ENCODE results near the gene ZFP69B.

Gene ZFP69B

GRCh38 chr1:40409467-40409866, 40.8 kb upstream of the ZFP69B start:
- no peak for DNase-seq
- no peaks in the 10 kb centered on the region for H3K36me3 ChIP-seq
- H3K9me3 ChIP-seq: no peaks in the 10 kb centered on the region
- H3K4me3 ChIP-seq (ENCODE audit: low read depth, low read length): no peak overlapping the region
- TF ChIP-seq, protein P1, sequence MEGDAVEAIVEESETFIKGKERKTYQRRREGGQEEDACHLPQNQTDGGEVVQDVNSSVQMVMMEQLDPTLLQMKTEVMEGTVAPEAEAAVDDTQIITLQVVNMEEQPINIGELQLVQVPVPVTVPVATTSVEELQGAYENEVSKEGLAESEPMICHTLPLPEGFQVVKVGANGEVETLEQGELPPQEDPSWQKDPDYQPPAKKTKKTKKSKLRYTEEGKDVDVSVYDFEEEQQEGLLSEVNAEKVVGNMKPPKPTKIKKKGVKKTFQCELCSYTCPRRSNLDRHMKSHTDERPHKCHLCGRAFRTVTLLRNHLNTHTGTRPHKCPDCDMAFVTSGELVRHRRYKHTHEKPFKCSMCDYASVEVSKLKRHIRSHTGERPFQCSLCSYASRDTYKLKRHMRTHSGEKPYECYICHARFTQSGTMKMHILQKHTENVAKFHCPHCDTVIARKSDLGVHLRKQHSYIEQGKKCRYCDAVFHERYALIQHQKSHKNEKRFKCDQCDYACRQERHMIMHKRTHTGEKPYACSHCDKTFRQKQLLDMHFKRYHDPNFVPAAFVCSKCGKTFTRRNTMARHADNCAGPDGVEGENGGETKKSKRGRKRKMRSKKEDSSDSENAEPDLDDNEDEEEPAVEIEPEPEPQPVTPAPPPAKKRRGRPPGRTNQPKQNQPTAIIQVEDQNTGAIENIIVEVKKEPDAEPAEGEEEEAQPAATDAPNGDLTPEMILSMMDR (IDR thresholded peaks at IDR 0.05; ENCODE audit: low read depth, low read length): no peak
- no peaks in the 10 kb centered on the region for H3K27me3 ChIP-seq
- H3K4me1 ChIP-seq: no peaks in the 10 kb centered on the region

DNA sequence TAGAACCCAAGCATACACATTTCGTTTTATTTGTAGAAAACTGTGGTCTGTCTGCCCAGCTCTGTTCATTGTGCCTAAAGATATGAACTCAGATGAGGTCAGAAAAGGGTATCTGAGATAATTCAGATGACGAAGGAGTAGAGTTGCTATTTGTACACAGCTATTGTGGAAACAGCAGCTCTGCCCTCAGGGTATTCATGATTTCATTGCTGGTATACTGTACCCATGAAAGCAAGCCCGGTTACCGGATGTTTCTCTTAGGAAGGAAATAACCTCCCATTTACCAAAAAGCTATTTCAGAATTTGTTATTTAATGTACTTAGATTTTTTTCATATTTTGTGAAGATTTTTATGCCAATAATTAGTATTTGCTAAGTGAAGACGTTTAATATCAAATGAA, 39.0 kb upstream of the ZFP69B start:
- H3K36me3 ChIP-seq: no peaks in the 10 kb centered on the region; the same call in 1 of the 2 replicates
- DNase-seq: peak; percentile 18
- H3K27me3 ChIP-seq: no peaks in the 10 kb centered on the region
- TF ChIP-seq, protein P1 (IDR thresholded peaks at IDR 0.05; ENCODE audit: low read depth, low read length): no peak
- H3K9me3 ChIP-seq: no peaks in the 10 kb centered on the region
- H3K4me1 ChIP-seq: no peaks in the 10 kb centered on the region
- H3K4me3 ChIP-seq (ENCODE audit: low read depth, low read length): no peak overlapping the region

DNA sequence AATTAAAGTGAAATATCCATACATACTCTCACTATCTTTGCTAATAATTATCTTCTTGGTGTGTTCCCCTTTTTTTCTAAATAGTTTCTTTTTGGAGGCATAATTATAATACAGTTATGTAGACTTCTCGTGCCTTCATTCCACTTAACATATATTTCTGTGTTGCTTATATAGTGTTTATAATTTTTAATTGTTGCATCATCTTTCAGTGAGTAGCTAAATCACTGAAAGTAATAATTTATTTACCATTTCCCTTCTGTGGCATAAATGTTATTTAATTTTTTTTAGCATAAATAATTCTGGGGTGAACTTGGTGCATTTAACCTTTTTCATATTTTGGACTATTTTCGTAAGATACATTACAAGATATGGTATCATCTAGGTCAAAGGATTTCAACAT, 38.4 kb upstream of the ZFP69B start:
- no peaks in the 10 kb centered on the region for H3K27me3 ChIP-seq
- H3K36me3 ChIP-seq: peaks cover 4% of the 10 kb centered on the region
- no peak overlapping the region for H3K4me3 ChIP-seq (ENCODE audit: low read depth, low read length)
- TF ChIP-seq, protein P1 (IDR thresholded peaks at IDR 0.05; ENCODE audit: low read depth, low read length): no peak
- H3K9me3 ChIP-seq: no peaks in the 10 kb centered on the region
- DNase-seq: no peak
- H3K4me1 ChIP-seq: no peaks in the 10 kb centered on the region

GRCh38 chr1:40413527-40414252, 36.6 kb upstream of the ZFP69B start:
- Histone ChIP-seq H3K4me1 (no peaks in the 10 kb centered on the region), H3K36me3 (peaks cover 4% of the 10 kb centered on the region), H3K4me3 (ENCODE audit: low read depth, low read length) (no peak overlapping the region), H3K27me3 (no peaks in the 10 kb centered on the region), H3K9me3 (no peaks in the 10 kb centered on the region)
- DNase-seq: no peak
- TF ChIP-seq, protein P1 (IDR thresholded peaks at IDR 0.05; ENCODE audit: low read depth, low read length): no peak

DNA sequence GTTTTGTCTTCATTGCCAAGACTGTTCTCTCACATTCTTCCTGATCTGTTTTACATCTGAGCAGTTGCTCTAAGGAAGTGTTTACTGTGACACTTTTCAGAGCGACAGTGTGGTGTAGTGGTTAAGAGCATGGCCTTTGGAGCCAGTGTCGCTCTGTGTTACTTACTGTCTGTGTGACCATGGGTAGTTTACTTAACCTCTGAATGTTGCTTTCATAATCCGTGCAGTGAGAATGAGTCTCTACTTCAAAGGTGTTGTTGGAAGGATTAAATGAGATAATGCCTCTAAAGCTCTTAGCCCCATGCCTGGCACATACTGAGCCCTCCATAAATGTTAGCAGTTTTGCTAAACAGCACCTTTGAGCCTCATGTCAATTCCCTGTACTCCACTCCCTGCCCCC, 35.9 kb upstream of the ZFP69B start:
- DNase-seq: no peak
- Histone ChIP-seq H3K27me3 (no peaks in the 10 kb centered on the region), H3K36me3 (peaks cover 4% of the 10 kb centered on the region), H3K9me3 (no peaks in the 10 kb centered on the region), H3K4me1 (no peaks in the 10 kb centered on the region), H3K4me3 (ENCODE audit: low read depth, low read length) (no peak overlapping the region)
- TF ChIP-seq, protein P1 (IDR thresholded peaks at IDR 0.05; ENCODE audit: low read depth, low read length): no peak

DNA sequence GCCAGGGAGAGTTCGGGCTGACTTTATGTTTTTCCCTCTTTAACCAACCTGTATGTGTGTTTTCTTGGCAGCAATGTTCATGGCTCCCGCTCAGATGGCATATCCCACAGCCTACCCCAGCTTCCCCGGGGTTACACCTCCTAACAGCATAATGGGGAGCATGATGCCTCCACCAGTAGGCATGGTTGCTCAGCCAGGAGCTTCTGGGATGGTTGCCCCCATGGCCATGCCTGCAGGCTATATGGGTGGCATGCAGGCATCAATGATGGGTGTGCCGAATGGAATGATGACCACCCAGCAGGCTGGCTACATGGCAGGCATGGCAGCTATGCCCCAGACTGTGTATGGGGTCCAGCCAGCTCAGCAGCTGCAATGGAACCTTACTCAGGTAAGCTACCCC, 33.6 kb upstream of the ZFP69B start:
- Histone ChIP-seq H3K4me1 (no peaks in the 10 kb centered on the region), H3K36me3 (peaks cover 4% of the 10 kb centered on the region), H3K4me3 (ENCODE audit: low read depth, low read length) (no peak overlapping the region), H3K9me3 (no peaks in the 10 kb centered on the region), H3K27me3 (no peaks in the 10 kb centered on the region)
- TF ChIP-seq, protein P1 (IDR thresholded peaks at IDR 0.05; ENCODE audit: low read depth, low read length): no peak
- no peak for DNase-seq

All from BE2C (cell line).